Stromal cell of bone marrow (primary cell): ENCODE results near the gene OTOS.

Experiments
- DNase-seq: peaks from one replicate; pipeline ENCODE4 v3.0.0-alpha.2; 2012; ENCODE audit warnings: low read depth

Gene OTOS

GRCh38 chr2:240114233-240114632 lies 26.2 kb downstream of the OTOS start:
- DNase-seq, result no peak

DNA sequence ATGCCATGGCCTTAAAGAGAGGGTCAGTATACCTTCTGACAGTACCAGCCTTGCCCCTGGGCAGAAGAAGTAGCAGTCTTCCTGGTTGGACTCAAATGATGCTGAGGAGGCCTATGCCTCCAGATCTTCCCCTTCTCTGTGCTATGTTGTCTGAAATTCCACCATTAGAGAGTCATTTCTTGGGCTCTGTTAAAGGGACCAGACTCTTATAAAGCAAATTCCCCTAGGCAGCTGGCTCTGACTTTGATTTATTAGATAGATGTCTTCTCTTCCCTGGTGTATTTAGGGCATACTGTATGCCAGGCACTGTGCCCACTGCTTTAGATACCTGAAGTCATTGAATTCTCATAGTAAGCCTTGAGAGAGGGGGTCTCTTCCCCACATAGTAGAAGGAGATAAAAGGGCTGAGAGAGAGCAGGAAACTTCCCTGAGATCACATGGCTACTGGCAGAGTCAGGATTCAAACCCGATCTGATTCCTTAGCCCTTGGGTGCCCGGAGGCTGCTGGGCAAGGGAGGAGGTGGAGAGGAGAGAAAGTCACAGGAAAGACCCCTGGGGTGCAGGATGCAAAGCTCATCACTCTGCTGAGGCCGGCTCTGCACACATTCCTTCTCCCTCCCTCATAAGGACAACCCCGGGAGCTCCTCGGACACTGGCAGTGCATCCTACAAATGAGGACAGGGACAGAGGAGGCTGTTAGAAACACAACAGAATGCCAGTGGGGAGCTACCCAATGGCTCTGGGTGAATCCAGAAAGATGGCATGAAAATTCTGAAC lies 27.4 kb downstream of the OTOS start:
- DNase-seq, result no peak

- no peak for DNase-seq
Observed at GRCh38 chr2:240111253-240111652, 29.2 kb downstream of the OTOS start.

GRCh38 chr2:240109386-240109785 lies 31.1 kb downstream of the OTOS start:
- no peak for DNase-seq

DNA sequence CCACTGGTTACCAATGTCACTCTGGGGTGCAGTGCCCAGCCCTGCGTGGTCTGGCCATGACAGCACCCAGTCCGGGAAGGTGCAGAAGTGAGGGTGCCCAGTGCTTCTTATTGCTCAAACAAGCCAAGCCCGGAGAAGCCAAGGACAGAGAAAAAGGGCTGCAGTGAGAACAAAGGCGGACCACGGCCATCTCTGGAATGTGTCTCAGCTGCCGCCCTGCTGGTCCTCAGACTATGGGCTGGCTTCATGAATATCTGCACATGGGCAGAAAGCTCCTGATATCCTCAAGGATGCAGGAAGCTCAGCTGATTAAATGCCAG lies 33.0 kb downstream of the OTOS start:
- DNase-seq, result no peak

- no peak for DNase-seq
Observed at GRCh38 chr2:240106765-240107476, 33.5 kb downstream of the OTOS start.

- DNase-seq, result no peak
Observed at GRCh38 chr2:240105982-240106381, 34.5 kb downstream of the OTOS start.

DNA sequence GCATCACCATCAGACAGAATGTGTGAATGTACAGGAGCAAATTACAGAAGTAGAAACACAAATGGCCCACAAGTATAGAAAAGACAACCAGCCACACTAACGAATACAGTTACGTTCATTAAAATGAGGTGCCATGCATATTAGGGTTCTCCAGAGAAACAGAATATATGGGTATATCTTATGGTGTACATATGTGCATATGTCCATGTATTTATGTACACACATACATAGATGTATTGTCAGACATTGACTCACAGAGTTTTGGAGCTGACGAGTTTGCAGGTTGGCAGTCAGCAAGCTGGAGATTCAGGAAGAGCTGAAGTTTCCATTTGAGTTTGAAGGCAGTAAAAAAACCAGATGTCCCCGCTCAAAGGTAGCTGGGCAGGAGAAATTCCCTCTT lies 37.3 kb downstream of the OTOS start:
- no peak for DNase-seq

GRCh38 chr2:240098349-240098748 lies 42.1 kb downstream of the OTOS start:
- no peak for DNase-seq

GRCh38 chr2:240095556-240096523 lies 44.6 kb downstream of the OTOS start:
- no peak for DNase-seq

DNA sequence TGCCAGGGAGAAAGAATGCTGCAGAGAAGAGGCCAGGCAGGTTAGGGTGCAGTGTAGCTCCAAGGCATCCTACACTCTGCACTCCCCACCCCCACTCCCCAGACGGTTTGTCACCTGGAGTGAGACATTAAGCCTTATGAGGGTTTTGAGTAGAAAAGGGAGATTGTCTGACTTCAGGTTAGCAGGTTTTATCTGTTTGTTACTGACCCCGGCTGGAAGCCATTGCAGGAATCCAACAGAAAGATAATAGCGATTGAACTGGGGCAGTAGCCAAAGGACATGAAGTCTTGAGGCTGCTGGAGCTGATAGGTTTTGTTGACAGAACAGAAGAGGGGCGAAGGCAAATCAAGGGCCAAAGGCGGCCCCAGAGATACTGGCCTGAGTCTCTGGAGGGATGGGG lies 51.2 kb downstream of the OTOS start:
- no peak for DNase-seq
